Right lobe of liver (tissue), 6 donors: ENCODE measurements around the gene TAS2R60. TPM values are rescaled to one million over a fixed set of nuclear protein-coding genes. Genes with fewer than 3 reads are reported as not detected.
"Not testable (repeated sequence)": the region's sequence is repeated elsewhere in the genome, so short reads cannot be mapped to it uniquely, and the experiment has no call there.

Experiments
- ATAC-seq, 4 donors: fragments of 200-7000 bp; cut with Tn5 transposase; one replicate each; pipeline ENCODE4 v1.9.1; 2020; ENCODE audit warnings: mild to moderate bottlenecking in 4 of 4, moderate library complexity in 4 of 4
- DNase-seq, 3 donors: peaks; one replicate each; pipeline ENCODE4 v3.0.0-alpha.2; 2020
- H3K27ac ChIP-seq, 3 donors: fragments of 200-600 bp; one replicate each; pipeline ENCODE4 v1.8.0; 2022
- H3K27me3 ChIP-seq, 2 donors: fragments of 200-600 bp; one replicate each; pipeline ENCODE4 v1.8.0; 2022
- H3K36me3 ChIP-seq, 4 donors: fragments of 200-600 bp; sonication (generic) in 1 of 4; one replicate each; pipeline versions ENCODE4 v1.5.1 to v1.8.0; 2017 to 2022; ENCODE audit warnings: control low read depth in 1 of 4
- H3K4me1 ChIP-seq, 4 donors: fragments of 200-600 bp; sonication (generic) in 1 of 4; one replicate each; pipeline versions ENCODE4 v1.5.1 to v1.8.0; 2017 to 2022; ENCODE audit warnings: control low read depth in 1 of 4
- H3K4me3 ChIP-seq, 3 donors: fragments of 200-600 bp; one replicate each; pipeline ENCODE4 v1.8.0; 2022
- H3K9me3 ChIP-seq, 4 donors: fragments of 200-600 bp; sonication (generic) in 1 of 4; one replicate each; pipeline versions ENCODE4 v1.5.1 to v1.8.0; 2017 to 2022; ENCODE audit warnings: control low read depth in 1 of 4
- CTCF ChIP-seq, 4 donors: fragments of 200-600 bp in 3 of 4; fragments of 450-650 bp in 1 of 4; IDR thresholded peaks; one replicate each; pipeline versions ENCODE4 v1.5.1 to v1.8.0; 2016 to 2022; ENCODE audit warnings: antibody characterized with exemption in 4 of 4, mild to moderate bottlenecking in 2 of 4
- POLR2A ChIP-seq: fragments of 450-650 bp; IDR thresholded peaks from one replicate; pipeline ENCODE4 v1.6.1; 2017; ENCODE audit warnings: antibody characterized with exemption, mild to moderate bottlenecking
- WGBS: methylation state at CpG from one replicate; pipeline ENCODE4 v1.1.6; 2018; ENCODE audit warnings: low coverage, low lambda C conversion rate; ENCODE audit not compliant: insufficient coverage; ENCODE audit errors: missing lambda C conversion rate; 5-methylcytosine and 5-hydroxymethylcytosine counted together
- intact Hi-C, 2 donors: fragments of 100-400 bp; cut with DNase I; formaldehyde crosslinking; loops; one replicate each; pipeline versions ENCODE4 v1.11.2 to v1.14.1; 2022
- total RNA-seq, 6 experiments: library from RNA; depleted of rRNA in 2 of 6; stranded (reverse); fragments of >200 nt in 2 of 6; fragmentation: NEBNext Ultra II Directional in 3 of 6; extraction: Animal tissue kit (Norgen Biotek cat#: 25700) in 3 of 6; gene quantifications; one replicate each; pipeline versions ENCODE4 v1.1.0 to v1.2.4, GENCODE V29; 2016 to 2023
- donor health status: DM: no; HTN: yes; CAD: no.
- donor health status: DM: no; HTN: no; CAD: no.
- donor health status: DM: no; HTN: no; CAD: no.
- donor health status: DM: no; HTN: yes; CAD: no.
- donor health status: DM: no; HTN: yes; CAD: no.

TAS2R60 gene
- total RNA-seq, 6 experiments from 2014 or later: 0.35 TPM; not detected in 5

GRCh38 chr7:143410521-143411004, 32.7 kb upstream of the TAS2R60 start:
- intact Hi-C loops: loop anchor here in 1 of 2 donors (10.0 kb wide), 1 partner anchor 86 kb away; no protein-coding TSS in a partner anchor
- peaks cover 0 to 16% (median 2%) of the 10 kb centered on the region in 4 donors for H3K4me1 ChIP-seq
- 43% methylated on average over 6 of the region's 6 CpGs for WGBS

DNA sequence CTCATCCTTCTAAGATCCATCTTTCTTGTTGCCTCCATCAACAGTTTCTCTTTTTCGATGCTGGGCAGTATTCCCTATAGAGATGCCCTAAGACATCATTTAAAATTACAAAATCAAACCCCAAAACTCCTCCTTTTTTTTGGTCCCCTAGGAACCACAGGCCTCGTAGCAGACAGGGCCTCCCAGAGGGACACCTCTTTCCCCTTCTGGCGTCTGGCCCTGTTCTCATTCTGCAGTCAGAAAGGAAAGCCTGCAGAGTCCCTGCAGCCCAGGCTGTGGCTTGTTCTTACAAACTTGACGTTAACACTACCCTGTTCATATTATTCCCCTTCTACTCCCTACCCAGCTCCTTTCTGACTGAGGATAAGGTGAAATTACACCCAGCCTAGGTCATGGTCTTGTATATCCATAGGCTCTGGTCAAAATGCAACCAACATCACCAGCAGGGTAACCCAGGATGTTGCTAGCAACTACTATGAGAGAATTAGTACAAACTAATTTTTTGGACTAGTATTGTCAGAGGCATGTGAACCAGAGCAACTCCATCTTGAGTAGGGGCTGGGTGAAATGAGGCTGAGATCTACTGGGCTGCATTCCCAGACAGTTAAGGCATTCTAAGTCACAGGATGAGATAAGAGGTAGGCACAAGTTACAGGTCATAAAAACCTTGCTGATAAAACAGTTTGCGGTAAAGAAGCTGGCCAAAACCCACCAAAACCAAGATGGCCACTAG, 31.1 kb upstream of the TAS2R60 start:
- Histone ChIP-seq H3K4me1 (peaks cover 0 to 16% (median 0%) of the 10 kb centered on the region in 4 donors), H3K36me3 (no peaks in the 10 kb centered on the region), H3K27me3 (no peaks in the 10 kb centered on the region), H3K27ac (no peak overlapping the region), H3K9me3 (no peaks in the 10 kb centered on the region), H3K4me3 (no peak overlapping the region)
- intact Hi-C loops: loop anchor here in 1 of 2 donors (10.0 kb wide), 1 partner anchor 87 kb away; no protein-coding TSS in a partner anchor
- no peak for DNase-seq
- ATAC-seq: no peak
- 82% methylated on average over 5 of the region's 5 CpGs for WGBS
- TF ChIP-seq CTCF (IDR thresholded peaks at IDR 0.05) (no peak), POLR2A (no peak)

More at GRCh38 chr7:143410521-143411004, 32.7 kb upstream of the TAS2R60 start:
- Histone ChIP-seq H3K9me3 (no peaks in the 10 kb centered on the region), H3K27ac (no peak overlapping the region), H3K27me3 (no peaks in the 10 kb centered on the region), H3K36me3 (no peaks in the 10 kb centered on the region), H3K4me3 (no peak overlapping the region)
- TF ChIP-seq CTCF (IDR thresholded peaks at IDR 0.05) (no peak), POLR2A (no peak)
- no peak for ATAC-seq
- DNase-seq: no peak

GRCh38 chr7:143413123-143413522, 30.1 kb upstream of the TAS2R60 start:
- DNase-seq (no peak), ATAC-seq (no peak)
- Histone ChIP-seq H3K27me3 (no peaks in the 10 kb centered on the region), H3K27ac (no peak overlapping the region), H3K4me1 (peaks cover 0 to 11% (median 0%) of the 10 kb centered on the region in 4 donors), H3K4me3 (no peak overlapping the region), H3K36me3 (no peaks in the 10 kb centered on the region), H3K9me3 (no peaks in the 10 kb centered on the region)
- 89% methylated on average over 7 of the region's 8 CpGs for WGBS
- TF ChIP-seq CTCF (IDR thresholded peaks at IDR 0.05): no peak
- no peak for TF ChIP-seq POLR2A
- intact Hi-C loops: loop anchor here in 1 of 2 donors (10.0 kb wide), 1 partner anchor 88 kb away; no protein-coding TSS in a partner anchor

GRCh38 chr7:143415209-143415608, 28.0 kb upstream of the TAS2R60 start:
- not testable (repeated sequence) for H3K9me3 ChIP-seq, H3K4me3 ChIP-seq, H3K27me3 ChIP-seq, H3K36me3 ChIP-seq, H3K27ac ChIP-seq, H3K4me1 ChIP-seq, ATAC-seq, DNase-seq
- intact Hi-C loops: loop anchor here (5.0 to 10.0 kb wide), 2 partner anchors 90 to 93 kb away; no protein-coding TSS in a partner anchor
- 67% methylated on average over 7 of the region's 7 CpGs for WGBS
